Stimulated activated CD4-positive, alpha-beta T cell treated with anti-CD3 and anti-CD28 coated beads, Interleukin-4, amount 100 ng/mL, for 24 hours (primary cell): ENCODE measurements around the gene TMUB1.
"Not testable (repeated sequence)": the region's sequence is repeated elsewhere in the genome, so short reads cannot be mapped to it uniquely, and the experiment has no call there.

Experiments used
- DNase-seq: peaks from one replicate; pipeline ENCODE4 v3.0.0-alpha.2; 2020

TMUB1 gene

DNA sequence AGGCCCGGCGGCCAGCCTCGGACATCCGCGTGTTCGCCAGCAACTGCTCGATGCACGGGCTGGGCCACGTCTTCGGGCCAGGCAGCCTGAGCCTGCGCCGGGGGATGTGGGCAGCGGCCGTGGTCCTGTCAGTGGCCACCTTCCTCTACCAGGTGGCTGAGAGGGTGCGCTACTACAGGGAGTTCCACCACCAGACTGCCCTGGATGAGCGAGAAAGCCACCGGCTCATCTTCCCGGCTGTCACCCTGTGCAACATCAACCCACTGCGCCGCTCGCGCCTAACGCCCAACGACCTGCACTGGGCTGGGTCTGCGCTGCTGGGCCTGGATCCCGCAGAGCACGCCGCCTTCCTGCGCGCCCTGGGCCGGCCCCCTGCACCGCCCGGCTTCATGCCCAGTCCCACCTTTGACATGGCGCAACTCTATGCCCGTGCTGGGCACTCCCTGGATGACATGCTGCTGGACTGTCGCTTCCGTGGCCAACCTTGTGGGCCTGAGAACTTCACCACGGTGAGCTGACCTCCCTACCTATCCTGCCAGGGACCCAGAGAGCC is 34.3 kb downstream of the TMUB1 start:
- no peak for DNase-seq

GRCh38 chr7:151047976-151048815 is 35.1 kb downstream of the TMUB1 start, which contains the start of gene ASIC3:
Gene ASIC3 (plus strand): TSS chr7:151048531. CDS start chr7:151048886, 355 bp downstream.
- no peak for DNase-seq

GRCh38 chr7:151046603-151047573 is 36.4 kb downstream of the TMUB1 start:
- no peak for DNase-seq

DNA sequence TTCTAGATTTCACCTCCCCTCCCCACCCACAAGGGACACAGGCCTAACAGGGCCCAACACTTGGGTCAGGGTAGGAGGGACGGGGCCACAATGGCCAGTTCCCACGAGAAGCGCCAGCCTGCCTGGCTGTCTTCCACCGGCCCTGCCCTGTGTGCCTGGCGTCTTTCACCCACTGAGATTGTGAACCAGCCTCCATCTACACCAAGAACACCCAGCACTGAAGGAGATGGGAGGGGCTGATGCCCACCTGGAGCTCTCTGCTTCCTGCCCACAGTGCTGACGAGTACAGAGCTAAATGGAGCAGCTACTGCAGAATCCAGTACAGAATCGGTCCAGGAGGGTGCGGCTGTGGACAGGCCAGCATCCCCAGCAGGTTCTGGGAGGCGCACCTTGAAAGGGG is 37.3 kb downstream of the TMUB1 start:
- DNase-seq, result no peak

- no peak for DNase-seq
Measured at GRCh38 chr7:151045262-151045661, 38.0 kb downstream of the TMUB1 start.

- DNase-seq, result no peak
Measured at GRCh38 chr7:151043959-151044358, 39.3 kb downstream of the TMUB1 start.

GRCh38 chr7:151043449-151043848 is 39.8 kb downstream of the TMUB1 start:
- DNase-seq, result not testable (repeated sequence)

DNA sequence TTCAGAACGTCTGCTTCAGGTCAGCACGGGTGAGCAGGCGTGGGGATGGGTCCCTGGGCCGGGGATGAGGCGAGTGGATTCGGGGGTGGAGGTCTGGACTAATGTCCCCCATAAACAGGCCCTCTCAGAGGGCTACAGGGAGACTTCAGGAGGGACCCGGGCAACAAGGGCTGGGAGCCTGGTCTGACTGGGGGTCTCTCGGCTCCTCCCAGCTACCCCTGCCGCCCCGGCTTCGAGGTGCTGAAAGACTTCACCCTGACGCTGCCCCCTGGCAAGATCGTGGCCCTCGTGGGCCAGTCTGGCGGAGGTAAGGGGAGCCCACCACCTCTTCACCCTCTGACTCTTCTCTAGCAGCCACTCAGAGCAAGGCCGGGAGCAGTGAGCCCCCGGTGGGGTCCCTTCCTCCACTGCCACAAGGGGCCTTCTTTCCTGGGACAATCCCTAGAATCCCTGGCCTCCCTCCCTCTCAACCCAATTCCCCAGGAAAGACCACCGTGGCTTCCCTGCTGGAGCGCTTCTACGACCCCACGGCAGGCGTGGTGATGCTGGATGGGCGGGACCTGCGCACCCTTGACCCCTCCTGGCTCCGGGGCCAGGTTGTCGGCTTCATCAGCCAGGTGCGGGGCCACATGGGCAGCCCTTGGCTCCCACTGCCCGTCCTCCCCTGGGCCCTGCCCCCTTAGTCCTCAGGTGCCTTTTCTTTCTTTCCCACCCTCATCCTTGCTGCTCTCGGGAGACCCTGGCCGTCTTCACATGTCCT is 42.5 kb downstream of the TMUB1 start:
- no peak for DNase-seq

GRCh38 chr7:151039850-151040548 is 43.3 kb downstream of the TMUB1 start:
- DNase-seq, result no peak

DNA sequence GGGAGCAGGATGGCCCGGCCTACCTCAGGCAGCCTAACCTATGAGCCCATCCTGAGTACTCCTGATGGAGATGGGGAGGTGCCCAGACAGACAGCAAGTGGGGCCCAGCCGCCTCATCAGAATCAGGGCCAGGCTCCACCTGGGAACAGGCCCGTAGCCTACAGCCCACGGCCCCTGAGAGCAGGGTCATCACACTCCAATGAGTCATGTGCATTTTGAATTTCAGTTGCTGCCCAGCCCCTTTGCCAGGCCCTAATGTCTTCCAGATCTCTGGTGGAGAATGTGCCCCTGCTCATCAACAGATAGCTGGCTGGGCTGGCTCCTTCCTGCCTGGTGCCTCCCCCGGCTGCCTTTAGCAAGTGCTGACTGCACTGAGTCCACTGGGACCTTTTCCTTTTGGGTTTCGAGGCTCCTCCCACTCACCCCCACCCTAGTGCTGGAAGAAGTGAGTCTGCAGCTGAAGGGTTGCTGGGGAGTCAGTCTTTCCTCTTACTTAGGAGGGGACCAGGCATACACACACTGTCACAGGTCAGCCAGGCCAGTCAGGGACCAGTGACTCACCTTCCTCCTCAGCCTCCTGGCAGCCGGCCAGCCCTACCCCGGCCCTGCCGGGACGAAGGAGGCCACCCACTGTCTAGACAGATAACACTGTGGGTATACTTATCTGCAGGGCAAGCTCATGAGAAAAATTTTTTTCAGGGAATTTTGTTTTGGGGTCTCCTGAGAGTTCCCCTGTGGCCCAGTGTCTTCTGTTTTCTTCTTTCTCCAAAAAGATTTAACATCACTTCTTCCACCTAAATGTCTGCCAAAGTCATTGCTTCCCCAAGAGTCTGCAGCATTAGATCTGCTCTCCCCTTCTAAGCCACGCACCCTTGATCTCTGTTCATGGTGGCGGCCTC is 44.1 kb downstream of the TMUB1 start:
- peak; percentile 86 for DNase-seq

- no peak for DNase-seq
Measured at GRCh38 chr7:151035902-151036301, 47.4 kb downstream of the TMUB1 start.

- no peak for DNase-seq
Measured at GRCh38 chr7:151035026-151035717, 48.1 kb downstream of the TMUB1 start.

DNA sequence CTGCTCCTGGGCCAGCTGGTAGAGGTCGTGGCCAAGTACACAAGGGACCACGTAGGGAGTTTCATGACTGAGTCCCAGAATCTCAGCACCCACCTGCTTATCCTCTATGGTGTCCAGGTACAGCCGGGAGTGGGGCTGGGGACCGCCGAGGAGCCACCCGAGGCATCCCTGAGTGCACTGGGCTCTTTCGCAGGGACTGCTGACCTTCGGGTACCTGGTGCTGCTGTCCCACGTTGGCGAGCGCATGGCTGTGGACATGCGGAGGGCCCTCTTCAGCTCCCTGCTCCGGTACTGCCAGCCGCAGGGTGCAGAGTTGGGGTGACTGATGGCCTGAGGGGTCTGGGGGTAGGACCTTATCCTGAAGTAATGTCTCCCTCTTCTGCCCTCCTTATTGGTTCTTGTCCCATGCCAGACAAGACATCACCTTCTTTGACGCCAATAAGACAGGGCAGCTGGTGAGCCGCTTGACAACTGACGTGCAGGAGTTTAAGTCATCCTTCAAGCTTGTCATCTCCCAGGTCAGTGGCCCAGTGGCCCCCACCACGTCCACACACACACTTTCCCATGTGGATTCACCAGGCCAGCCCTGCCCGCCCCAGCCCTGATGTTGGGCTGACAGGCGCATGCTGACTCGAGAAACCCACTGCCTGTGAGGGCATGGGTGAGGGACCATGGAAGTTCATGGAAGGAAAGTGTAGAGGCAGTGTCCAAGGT is 48.8 kb downstream of the TMUB1 start:
- DNase-seq, result no peak

- DNase-seq, result no peak
Measured at GRCh38 chr7:151033864-151034249, 49.4 kb downstream of the TMUB1 start.

- no peak for DNase-seq
Measured at GRCh38 chr7:151032936-151033863, 50.1 kb downstream of the TMUB1 start.
